HG03097 (cell line): ENCODE results near the gene CEBPA.
"Not testable (repeated sequence)": the region's sequence is repeated elsewhere in the genome, so short reads cannot be mapped to it uniquely, and the experiment has no call there.

Experiments used
- ATAC-seq: cut with Tn5 transposase; IDR thresholded peaks from one replicate; pipeline ENCODE4 v1.9.1; 2021; ENCODE audit not compliant: unreplicated experiment, low FRiP score

CEBPA gene

DNA sequence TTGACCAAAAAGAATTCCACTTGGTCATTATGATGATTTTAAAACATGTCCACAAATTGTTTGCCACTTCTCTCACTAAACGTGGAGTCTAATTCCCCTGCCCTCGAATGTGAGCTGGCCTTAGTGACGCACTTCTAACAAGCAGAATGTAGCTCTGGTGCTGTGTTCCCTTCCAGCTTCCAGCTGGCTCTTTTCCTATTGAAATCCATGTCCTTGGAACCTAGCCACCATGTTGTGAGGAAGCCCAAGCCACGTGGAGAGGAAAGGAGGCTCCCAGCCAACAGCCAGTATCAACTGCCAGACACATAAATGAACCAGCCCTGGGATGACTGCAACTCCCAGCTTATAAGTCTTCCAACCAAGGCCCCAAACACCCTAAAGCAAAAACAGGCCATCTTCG, 23.6 kb upstream of the CEBPA start:
- no peak for ATAC-seq

- no peak for ATAC-seq
Observed at GRCh38 chr19:33324628-33325027, 22.3 kb upstream of the CEBPA start.

GRCh38 chr19:33323093-33323820, 20.9 kb upstream of the CEBPA start:
- ATAC-seq: no peak

DNA sequence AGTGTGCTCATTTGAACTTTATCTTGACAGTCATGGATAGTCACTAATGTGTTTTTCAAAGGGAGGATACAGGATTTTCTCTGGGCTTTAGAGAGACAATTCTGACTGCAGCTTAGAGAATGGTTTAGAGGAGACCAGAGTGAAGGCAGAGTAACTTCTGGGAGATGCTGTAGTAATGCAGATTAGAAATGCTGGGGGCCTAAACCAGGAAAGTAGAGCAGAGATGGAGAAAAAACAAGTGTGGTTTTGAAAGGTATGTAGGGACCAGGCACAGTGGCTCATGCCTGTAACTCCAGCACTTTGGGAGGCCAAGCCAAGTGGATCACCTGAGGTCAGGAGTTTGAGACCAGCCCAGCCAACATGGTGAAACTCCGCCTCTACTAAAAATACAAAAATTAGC, 18.3 kb upstream of the CEBPA start:
- no peak for ATAC-seq

- not testable (repeated sequence) for ATAC-seq
Observed at GRCh38 chr19:33317991-33318390, 15.7 kb upstream of the CEBPA start.

- ATAC-seq: no peak
Observed at GRCh38 chr19:33317517-33317916, 15.2 kb upstream of the CEBPA start.

- no peak for ATAC-seq
Observed at GRCh38 chr19:33316541-33317264, 14.4 kb upstream of the CEBPA start.

DNA sequence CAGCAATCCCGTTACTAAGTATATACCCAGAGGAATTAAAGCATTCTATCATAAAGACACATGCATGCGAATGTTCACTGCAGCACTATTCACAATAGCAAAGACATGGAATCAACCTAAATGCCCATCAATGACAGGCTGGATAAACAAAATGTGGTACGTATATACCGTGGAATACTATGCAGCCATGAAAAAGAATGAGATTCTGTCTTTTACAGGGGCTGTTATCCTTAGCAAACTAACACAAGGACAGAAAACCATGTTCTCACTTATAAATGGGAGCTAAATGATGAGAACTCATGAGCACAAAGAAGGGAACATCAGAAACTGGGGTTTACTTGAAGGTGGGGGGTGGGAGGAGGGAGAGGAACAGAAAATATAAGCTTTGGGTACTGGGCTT, 10.5 kb upstream of the CEBPA start:
- not testable (repeated sequence) for ATAC-seq

DNA sequence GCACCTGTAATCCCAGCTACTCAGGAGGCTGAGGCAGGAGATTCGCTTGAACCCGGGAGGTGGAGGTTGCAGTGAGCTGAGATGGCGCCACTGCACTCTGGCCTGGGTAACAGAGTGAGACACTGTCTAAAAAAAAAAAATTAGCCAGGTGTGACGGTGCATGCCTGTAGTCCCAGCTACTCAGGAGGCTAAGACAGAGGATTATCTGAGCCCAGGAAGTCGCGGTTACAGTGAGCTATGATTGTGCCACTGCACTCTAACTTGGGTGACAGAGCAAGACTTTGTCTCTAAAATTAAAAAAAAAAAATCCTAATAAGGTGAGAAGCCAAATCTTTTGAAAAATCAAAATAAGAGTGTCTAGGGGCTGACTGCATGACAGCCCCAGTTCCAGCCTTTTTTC, 9.7 kb upstream of the CEBPA start:
- ATAC-seq: no peak

DNA sequence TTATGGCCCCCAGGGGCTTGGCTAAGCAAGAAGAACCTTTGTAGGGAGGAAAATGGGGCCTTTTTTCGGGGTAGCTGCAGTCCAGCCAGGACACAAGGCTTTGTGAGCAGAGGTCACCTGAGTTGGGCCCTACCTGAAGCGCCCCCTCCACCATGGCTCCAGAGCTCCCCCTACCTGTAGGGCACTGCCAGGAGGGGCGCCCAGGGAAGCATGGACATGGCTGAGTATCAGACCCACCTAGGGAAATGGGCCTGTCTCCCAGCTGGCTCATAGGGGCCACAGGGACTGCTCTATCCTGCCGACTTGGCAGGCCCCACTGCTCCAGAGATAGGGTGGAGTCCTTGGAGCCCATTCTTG, 9.0 kb upstream of the CEBPA start:
- no peak for ATAC-seq

- no peak for ATAC-seq
Observed at GRCh38 chr19:33310606-33311325, 8.4 kb upstream of the CEBPA start.

GRCh38 chr19:33309826-33310225, 7.5 kb upstream of the CEBPA start:
- ATAC-seq: no peak

DNA sequence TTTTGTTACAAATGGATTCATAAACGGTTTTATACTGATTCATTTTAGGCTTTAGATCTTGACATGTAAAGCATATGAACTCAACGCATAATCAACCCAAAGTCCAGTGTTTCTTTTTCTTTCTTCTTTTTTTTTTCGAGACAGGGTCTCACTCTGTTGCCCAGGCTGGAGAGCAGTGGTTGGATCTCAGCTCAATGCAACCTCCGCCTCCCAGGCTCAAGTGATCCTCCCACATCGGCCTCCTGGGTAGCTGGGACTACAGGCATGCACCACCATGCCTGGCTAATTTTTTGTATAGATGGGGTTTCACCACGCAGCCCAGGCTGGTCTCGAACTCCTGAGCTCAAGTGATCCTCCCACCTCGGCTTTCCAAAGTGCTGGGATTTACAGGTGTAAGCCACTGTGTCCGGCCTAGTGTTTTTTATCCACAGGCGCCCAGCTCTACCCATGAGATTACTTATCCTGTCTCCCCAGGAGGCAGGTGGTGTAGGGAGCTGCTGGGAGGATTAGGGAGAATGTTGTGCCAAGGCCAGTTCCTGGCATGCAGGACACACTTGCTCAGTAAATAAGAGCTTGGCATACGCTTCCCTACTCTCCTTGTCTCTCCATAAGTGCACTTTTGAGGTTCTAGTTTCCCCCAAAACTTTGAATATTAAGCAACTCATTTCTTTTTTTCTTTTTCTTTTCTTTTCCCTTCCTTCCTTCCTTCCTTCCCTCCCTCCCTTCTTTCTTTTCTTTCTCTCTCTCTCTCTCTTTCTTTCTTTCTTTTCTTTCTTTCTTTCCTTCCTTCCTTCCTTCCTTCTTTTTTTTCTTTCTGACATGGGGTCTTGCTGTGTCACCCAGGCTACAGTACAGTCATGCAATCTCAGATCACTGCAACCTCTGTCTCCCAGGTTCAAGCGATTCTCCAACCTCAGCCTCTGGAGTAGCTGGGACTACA, 4.8 kb upstream of the CEBPA start:
- ATAC-seq: no peak

DNA sequence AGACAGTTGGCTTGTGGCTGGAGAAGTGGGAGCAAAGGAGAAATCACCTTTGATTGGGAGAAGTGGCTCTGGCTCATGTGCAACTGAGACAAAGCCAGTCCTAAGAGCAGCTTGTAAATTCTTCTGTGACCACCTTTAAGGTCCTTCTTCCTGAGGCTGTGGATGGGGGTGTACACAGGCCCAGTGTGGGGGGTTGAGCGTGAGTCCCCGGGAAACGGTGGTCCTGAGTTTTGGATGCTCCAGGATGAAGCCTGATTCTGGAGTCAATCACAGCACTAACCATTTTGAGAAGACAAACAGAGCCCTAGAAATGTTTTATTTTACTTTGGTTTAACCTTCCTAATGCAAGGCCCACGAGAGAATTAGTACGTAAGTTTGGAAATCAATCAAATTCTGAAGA, 3.9 kb upstream of the CEBPA start:
- no peak for ATAC-seq

GRCh38 chr19:33304760-33305647, 2.7 kb upstream of the CEBPA start:
- no peak for ATAC-seq

- ATAC-seq: no peak
Observed at GRCh38 chr19:33304371-33304759, 2.0 kb upstream of the CEBPA start.

- no peak for ATAC-seq
Observed at GRCh38 chr19:33303791-33304345, 1.5 kb upstream of the CEBPA start.

- ATAC-seq: no peak
Observed at GRCh38 chr19:33302974-33303790, 848 bp upstream of the CEBPA start.

- no peak for ATAC-seq
Observed at GRCh38 chr19:33301900-33302174, 497 bp downstream of the CEBPA start.
